Measurements from ENCODE around the gene CERS5.

CERS5 gene, protein sequence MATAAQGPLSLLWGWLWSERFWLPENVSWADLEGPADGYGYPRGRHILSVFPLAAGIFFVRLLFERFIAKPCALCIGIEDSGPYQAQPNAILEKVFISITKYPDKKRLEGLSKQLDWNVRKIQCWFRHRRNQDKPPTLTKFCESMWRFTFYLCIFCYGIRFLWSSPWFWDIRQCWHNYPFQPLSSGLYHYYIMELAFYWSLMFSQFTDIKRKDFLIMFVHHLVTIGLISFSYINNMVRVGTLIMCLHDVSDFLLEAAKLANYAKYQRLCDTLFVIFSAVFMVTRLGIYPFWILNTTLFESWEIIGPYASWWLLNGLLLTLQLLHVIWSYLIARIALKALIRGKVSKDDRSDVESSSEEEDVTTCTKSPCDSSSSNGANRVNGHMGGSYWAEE

DNA sequence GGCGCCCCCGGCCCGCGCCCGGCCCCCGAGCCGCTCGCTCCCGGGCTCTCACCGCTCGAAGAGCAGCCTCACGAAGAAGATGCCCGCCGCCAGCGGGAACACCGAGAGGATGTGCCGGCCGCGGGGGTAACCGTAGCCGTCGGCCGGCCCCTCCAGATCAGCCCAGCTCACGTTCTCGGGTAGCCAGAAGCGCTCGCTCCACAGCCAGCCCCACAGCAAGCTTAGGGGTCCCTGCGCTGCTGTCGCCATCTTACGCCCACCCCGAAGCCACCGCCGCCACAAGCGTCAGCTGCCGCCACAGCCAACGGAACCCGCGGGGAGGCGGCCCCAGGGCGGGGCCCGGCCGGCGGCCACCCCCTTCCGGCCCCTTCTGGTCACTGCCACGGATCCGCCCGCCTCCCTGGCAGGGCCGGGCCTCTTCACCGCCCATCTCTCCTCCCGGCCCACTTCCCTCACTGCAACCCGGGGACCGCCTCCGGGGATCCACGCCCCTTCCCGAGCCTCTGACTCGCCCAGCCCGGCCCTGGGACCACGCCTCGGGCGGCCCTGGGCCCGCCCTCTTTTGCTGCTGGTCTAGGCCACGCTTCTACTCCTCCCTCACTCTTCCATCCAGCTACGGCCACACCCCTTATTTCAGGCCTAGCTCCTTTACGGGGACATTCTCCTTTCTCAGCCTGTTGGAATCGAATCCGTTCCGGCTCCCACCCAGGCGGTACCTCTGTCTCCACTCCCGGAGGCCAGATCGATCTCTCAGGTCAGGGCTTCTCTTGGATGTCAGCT, at the start of gene CERS5:
TSS of gene CERS5 (minus strand) at position 321 of the 780 bp plus-strand sequence. CDS start at position 249, 72 bp downstream.
- DNase-seq (ENCODE audit: low read depth): peak; percentile 97
- peak within 1 kb of the TSS; percentile 71 for H3K4me3 ChIP-seq (ENCODE audit: control insufficient read depth, low read depth, low read length)
- TF ChIP-seq, protein P1, sequence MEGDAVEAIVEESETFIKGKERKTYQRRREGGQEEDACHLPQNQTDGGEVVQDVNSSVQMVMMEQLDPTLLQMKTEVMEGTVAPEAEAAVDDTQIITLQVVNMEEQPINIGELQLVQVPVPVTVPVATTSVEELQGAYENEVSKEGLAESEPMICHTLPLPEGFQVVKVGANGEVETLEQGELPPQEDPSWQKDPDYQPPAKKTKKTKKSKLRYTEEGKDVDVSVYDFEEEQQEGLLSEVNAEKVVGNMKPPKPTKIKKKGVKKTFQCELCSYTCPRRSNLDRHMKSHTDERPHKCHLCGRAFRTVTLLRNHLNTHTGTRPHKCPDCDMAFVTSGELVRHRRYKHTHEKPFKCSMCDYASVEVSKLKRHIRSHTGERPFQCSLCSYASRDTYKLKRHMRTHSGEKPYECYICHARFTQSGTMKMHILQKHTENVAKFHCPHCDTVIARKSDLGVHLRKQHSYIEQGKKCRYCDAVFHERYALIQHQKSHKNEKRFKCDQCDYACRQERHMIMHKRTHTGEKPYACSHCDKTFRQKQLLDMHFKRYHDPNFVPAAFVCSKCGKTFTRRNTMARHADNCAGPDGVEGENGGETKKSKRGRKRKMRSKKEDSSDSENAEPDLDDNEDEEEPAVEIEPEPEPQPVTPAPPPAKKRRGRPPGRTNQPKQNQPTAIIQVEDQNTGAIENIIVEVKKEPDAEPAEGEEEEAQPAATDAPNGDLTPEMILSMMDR (conservative IDR thresholded peaks at IDR 0.05; ENCODE audit: control insufficient read depth, insufficient read depth, low read depth, low read length): no peak

DNA sequence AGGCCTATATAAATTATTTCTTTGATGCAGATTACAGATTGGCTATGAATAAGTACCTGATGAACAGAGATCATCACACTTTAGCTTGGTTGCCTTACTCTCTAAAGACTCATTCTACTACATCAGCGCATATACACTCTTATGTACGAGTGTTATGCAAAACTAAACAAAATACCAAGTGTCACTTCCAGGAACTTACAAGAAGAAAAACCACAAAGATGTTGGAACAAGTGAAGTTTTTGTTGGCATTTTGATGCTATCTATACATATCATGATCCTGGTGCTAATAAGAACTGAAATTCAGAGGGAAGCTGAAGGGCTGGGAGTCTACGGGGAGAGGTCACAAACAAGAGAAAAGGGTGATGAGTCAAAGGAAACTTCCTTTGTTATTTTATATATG, 47.9 kb upstream of the CERS5 start:
- TF ChIP-seq, protein P1 (conservative IDR thresholded peaks at IDR 0.05; ENCODE audit: control insufficient read depth, insufficient read depth, low read depth, low read length): no peak
- peak; percentile 38 for DNase-seq (ENCODE audit: low read depth)
- no peak overlapping the region for H3K4me3 ChIP-seq (ENCODE audit: control insufficient read depth, low read depth, low read length)

DNA sequence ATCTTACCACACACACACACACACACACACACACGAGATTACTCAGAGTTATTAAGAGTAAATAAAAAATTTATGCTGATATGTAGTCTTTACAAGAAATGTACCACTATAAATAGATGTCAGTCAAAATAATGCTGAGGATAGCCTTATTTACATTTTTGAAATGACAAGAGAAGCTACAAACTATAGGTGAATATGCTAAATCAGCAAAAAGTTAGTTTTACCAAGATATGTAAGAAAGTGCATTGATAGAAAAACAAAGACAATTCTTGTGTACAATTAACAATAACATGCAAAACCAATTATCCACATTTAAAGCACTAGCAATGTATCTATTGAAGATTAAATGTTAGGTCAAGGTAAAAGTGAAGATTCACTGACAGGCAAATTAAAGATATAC, 46.8 kb upstream of the CERS5 start:
- H3K4me3 ChIP-seq (ENCODE audit: control insufficient read depth, low read depth, low read length): no peak overlapping the region
- DNase-seq (ENCODE audit: low read depth): no peak
- TF ChIP-seq, protein P1 (conservative IDR thresholded peaks at IDR 0.05; ENCODE audit: control insufficient read depth, insufficient read depth, low read depth, low read length): no peak

DNA sequence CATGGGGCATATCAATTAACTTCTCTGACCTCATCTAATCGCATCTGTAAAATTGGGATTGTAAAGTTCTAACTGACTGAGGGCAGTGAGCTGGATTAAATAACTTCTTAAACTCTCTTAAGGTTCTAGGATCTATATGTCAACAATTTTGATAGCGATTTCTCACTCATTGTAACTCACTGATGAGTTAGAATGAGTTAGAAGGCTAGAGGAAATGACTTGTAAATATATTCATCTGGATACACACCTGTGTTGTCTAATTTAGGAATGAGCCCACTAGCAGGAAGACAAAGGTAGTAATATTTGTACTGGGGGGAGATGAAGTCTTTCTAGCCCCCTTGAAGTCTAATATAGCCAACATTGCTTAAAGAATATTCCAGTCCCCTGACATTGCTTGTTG, 46.3 kb upstream of the CERS5 start:
- TF ChIP-seq, protein P1 (conservative IDR thresholded peaks at IDR 0.05; ENCODE audit: control insufficient read depth, insufficient read depth, low read depth, low read length): no peak
- H3K4me3 ChIP-seq (ENCODE audit: control insufficient read depth, low read depth, low read length): no peak overlapping the region

DNA sequence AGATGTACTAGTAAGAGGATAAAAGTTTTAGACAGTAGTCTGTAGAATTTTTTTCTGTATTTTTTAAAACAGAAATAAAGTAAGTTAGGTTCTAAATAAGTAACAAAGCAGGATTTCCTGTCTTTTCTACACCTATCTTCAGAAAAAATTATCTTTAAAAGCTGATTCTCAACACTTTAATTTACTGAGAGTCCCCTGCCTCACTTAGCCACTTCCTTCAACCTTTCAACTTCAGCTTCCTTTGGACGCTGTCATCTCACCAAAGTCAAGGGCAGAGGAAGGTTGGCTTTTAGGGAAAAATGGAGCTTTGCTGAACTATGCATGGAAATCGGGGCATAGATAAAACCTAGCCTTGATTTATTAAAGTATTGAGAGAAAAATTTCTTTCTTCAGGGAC, 44.9 kb upstream of the CERS5 start:
- H3K4me3 ChIP-seq (ENCODE audit: control insufficient read depth, low read depth, low read length): no peak overlapping the region
- DNase-seq (ENCODE audit: low read depth): no peak
- TF ChIP-seq, protein P1 (conservative IDR thresholded peaks at IDR 0.05; ENCODE audit: control insufficient read depth, insufficient read depth, low read depth, low read length): no peak

More for the DNA sequence above, 46.3 kb upstream of the CERS5 start:
- DNase-seq (ENCODE audit: low read depth): no peak

DNA sequence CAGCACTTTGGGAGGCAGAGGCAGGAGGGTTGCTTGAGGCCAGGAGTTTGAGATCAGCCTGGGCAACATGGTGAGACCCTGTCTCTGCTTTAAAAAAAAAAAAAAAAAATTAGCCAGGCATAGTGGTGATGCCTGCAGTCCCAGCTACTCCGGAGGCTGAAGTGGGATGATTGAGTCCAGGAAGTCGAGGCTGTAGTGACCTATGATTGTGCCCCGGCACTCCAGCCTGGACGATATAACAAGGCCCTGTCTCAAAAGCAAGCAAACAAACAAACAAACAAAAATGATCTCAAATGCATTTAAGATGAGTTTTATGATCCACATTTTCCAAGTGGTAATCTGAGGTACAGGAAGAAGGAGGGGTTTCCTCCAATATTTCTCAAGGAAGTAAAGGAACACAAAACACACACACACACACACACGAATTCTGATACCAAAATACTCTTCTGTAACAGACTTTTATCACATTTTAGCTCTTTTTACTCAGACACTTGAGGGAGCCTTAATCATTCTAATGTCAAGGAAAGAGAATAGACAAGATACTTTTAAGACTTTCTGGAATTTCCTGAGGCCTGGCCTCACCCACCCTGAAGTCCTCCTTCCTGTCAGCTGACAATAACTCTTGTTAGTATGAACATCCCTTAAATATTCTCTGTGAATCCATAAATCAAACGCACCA, 44.4 kb upstream of the CERS5 start:
- H3K4me3 ChIP-seq (ENCODE audit: control insufficient read depth, low read depth, low read length): no peak overlapping the region
- peak; percentile 44 for DNase-seq (ENCODE audit: low read depth)
- TF ChIP-seq, protein P1 (conservative IDR thresholded peaks at IDR 0.05; ENCODE audit: control insufficient read depth, insufficient read depth, low read depth, low read length): no peak

Measured in fibroblast of mammary gland (primary cell).